Tibial artery (tissue), 4 donors: ENCODE data around the gene DNAJC6.

Source experiments
- DNase-seq, 2 donors: peaks; one replicate each; pipeline ENCODE4 v3.0.0-alpha.2; 2019
- H3K27ac ChIP-seq, 2 donors: fragments of 200-600 bp; sonication (generic) in 1 of 2; 1 replicate in 1 of 2; 2 replicates in 1 of 2; pipeline ENCODE4 v1.5.1; 2018 to 2019; ENCODE audit warnings: mild to moderate bottlenecking in 1 of 2
- H3K27me3 ChIP-seq, 2 donors: fragments of 200-600 bp; sonication (generic) in 1 of 2; one replicate each; pipeline versions ENCODE4 v1.5.1 to v1.6.0; 2016 to 2019
- H3K36me3 ChIP-seq, 3 donors: fragments of 200-600 bp; sonication (generic) in 2 of 3; one replicate each; pipeline ENCODE4 v1.5.1; 2016 to 2019; ENCODE audit warnings: mild to moderate bottlenecking in 2 of 3
- H3K4me1 ChIP-seq, 4 donors: fragments of 200-600 bp; sonication (generic) in 2 of 4; 1 replicate in 3 of 4; 2 replicates in 1 of 4; pipeline ENCODE4 v1.5.1; 2016 to 2019
- H3K4me3 ChIP-seq, 2 donors: fragments of 200-600 bp; sonication (generic) in 1 of 2; 1 replicate in 1 of 2; 2 replicates in 1 of 2; pipeline ENCODE4 v1.5.1; 2018 to 2019; ENCODE audit warnings: mild to moderate bottlenecking in 2 of 2
- H3K9me3 ChIP-seq, 3 donors: fragments of 200-600 bp; sonication (generic) in 1 of 3; one replicate each; pipeline ENCODE4 v1.5.1; 2016 to 2019
- CTCF ChIP-seq, 2 experiments: fragments of 200-600 bp in 1 of 2; fragments of 450-650 bp in 1 of 2; IDR thresholded peaks; one replicate each; pipeline ENCODE4 v1.5.1; 2017 to 2019; ENCODE audit warnings: antibody characterized with exemption in 2 of 2, mild to moderate bottlenecking in 1 of 2, moderate library complexity in 1 of 2
- intact Hi-C: fragments of 100-400 bp; cut with DNase I; formaldehyde crosslinking; loops from one replicate; pipeline ENCODE4 v1.15.0; 2023; ENCODE audit warnings: low total_unique reads

The DNAJC6 gene

GRCh38 chr1:65417729-65418128 is 108.4 kb downstream of the DNAJC6 start:
- no peak for DNase-seq
- Histone ChIP-seq H3K27me3 (no peaks in the 10 kb centered on the region), H3K4me3 (no peak overlapping the region), H3K4me1 (peaks cover 0 to 22% (median 10%) of the 10 kb centered on the region in 4 donors), H3K27ac (no peak overlapping the region), H3K36me3 (no peaks in the 10 kb centered on the region), H3K9me3 (no peaks in the 10 kb centered on the region)
- intact Hi-C loops: no loop called here
- no peak for TF ChIP-seq CTCF (IDR thresholded peaks at IDR 0.05)

- Histone ChIP-seq H3K9me3 (no peaks in the 10 kb centered on the region), H3K27me3 (no peaks in the 10 kb centered on the region), H3K27ac (peak overlapping the region; percentile 95 to 96), H3K36me3 (no peaks in the 10 kb centered on the region), H3K4me3 (no peak overlapping the region), H3K4me1 (peaks cover 0 to 30% (median 18%) of the 10 kb centered on the region in 4 donors)
- DNase-seq: no peak
- intact Hi-C loops: no loop called here
- TF ChIP-seq CTCF (IDR thresholded peaks at IDR 0.05): no peak
Observed at GRCh38 chr1:65418522-65419185, 109.3 kb downstream of the DNAJC6 start.

GRCh38 chr1:65419681-65420589 is 110.6 kb downstream of the DNAJC6 start:
- intact Hi-C loops: loop anchor here (10.0 kb wide), 1 partner anchor 155 kb away; no protein-coding TSS in a partner anchor
- H3K4me3 ChIP-seq: peak overlapping the region; percentile 75 to 79
- H3K27me3 ChIP-seq: no peaks in the 10 kb centered on the region
- no peaks in the 10 kb centered on the region for H3K36me3 ChIP-seq
- H3K27ac ChIP-seq: peak overlapping the region; percentile 95 to 96
- peaks cover 0 to 37% (median 27%) of the 10 kb centered on the region in 4 donors for H3K4me1 ChIP-seq
- H3K9me3 ChIP-seq: no peaks in the 10 kb centered on the region
- peak; percentile 99 for DNase-seq
- TF ChIP-seq CTCF (IDR thresholded peaks at IDR 0.05): no peak

- H3K4me3 ChIP-seq: peak within 1 kb of the TSS; percentile 75 to 79
- no peak for DNase-seq
- peak within 1 kb of the TSS; percentile 95 to 96 for H3K27ac ChIP-seq
- H3K36me3 ChIP-seq: peaks cover 3 to 7% (median 5%) of the 10 kb centered on the region in 3 donors
- no peaks in the 10 kb centered on the region for H3K9me3 ChIP-seq
- no peak for TF ChIP-seq CTCF (IDR thresholded peaks at IDR 0.05)
- intact Hi-C loops: loop anchor here (10.0 kb wide), 1 partner anchor 156 kb away; no protein-coding TSS in a partner anchor
- H3K27me3 ChIP-seq: no peaks in the 10 kb centered on the region
- H3K4me1 ChIP-seq: peaks cover 0 to 39% (median 27%) of the 10 kb centered on the region in 4 donors
Observed at GRCh38 chr1:65420590-65421350, 111.4 kb downstream of the DNAJC6 start, which contains the start of the genes LEPR and LEPROT. Gene LEPR, plus strand, starts transcription at chr1:65420668. Its CDS starts 144,898 bp downstream, at chr1:65565566. Gene LEPROT, plus strand, starts transcription at chr1:65420668. Its CDS starts 57 bp downstream, at chr1:65420725.
